Tibial nerve (tissue), 4 donors: ENCODE data around the gene DPP8. TPM values are rescaled to one million over a fixed set of nuclear protein-coding genes. Genes with fewer than 3 reads are reported as not detected.

Experiments
- DNase-seq, 2 donors: peaks; one replicate each; pipeline ENCODE4 v3.0.0-alpha.2; 2019; ENCODE audit warnings: low spot score in 2 of 2
- H3K27ac ChIP-seq, 4 donors: fragments of 200-600 bp; sonication (generic) in 3 of 4; one replicate each; pipeline ENCODE4 v1.5.1; 2017 to 2019; ENCODE audit warnings: mild to moderate bottlenecking in 1 of 4
- H3K27me3 ChIP-seq, 2 donors: fragments of 200-600 bp; sonication (generic) in 1 of 2; one replicate each; pipeline versions ENCODE4 v1.5.1 to v1.6.0; 2017 to 2019
- H3K36me3 ChIP-seq, 3 donors: fragments of 200-600 bp; sonication (generic); one replicate each; pipeline ENCODE4 v1.5.1; 2018 to 2019
- H3K4me1 ChIP-seq, 4 donors: fragments of 200-600 bp; sonication (generic) in 3 of 4; one replicate each; pipeline ENCODE4 v1.5.1; 2017 to 2019
- H3K4me3 ChIP-seq, 4 donors: fragments of 200-600 bp; sonication (generic) in 3 of 4; one replicate each; pipeline ENCODE4 v1.5.1; 2017 to 2019; ENCODE audit warnings: mild to moderate bottlenecking in 1 of 4, moderate library complexity in 1 of 4
- H3K9me3 ChIP-seq, 4 donors: fragments of 200-600 bp; sonication (generic) in 3 of 4; one replicate each; pipeline ENCODE4 v1.5.1; 2017 to 2019
- EP300 ChIP-seq, 2 donors: sonication (generic); formaldehyde crosslinking; IDR thresholded peaks; one replicate each; pipeline ENCODE4 v1.6.1; 2017; ENCODE audit warnings: antibody characterized with exemption in 2 of 2, mild to moderate bottlenecking in 1 of 2
- POLR2A ChIP-seq, 2 donors: fragments of 450-650 bp; IDR thresholded peaks; one replicate each; pipeline ENCODE4 v1.6.1; 2017; ENCODE audit warnings: antibody characterized with exemption in 2 of 2, mild to moderate bottlenecking in 2 of 2, moderate library complexity in 2 of 2
- WGBS, 2 donors: methylation state at CpG; one replicate each; pipeline ENCODE4 v1.1.5; 2018; 5-methylcytosine and 5-hydroxymethylcytosine counted together
- total RNA-seq, 4 donors: library from RNA; depleted of rRNA; stranded (reverse); fragments of >200 nt; gene quantifications; one replicate each; pipeline ENCODE4 v1.1.0, GENCODE V29; 2016
- TF ChIP-seq, protein P1 (sequence below), 5 experiments: fragments of 200-600 bp in 3 of 5; fragments of 450-650 bp in 2 of 5; sonication (generic) in 3 of 5; IDR thresholded peaks; one replicate each; pipeline ENCODE4 v1.5.1; 2016 to 2019; ENCODE audit warnings: antibody characterized with exemption in 5 of 5, mild to moderate bottlenecking in 3 of 5, moderate library complexity in 2 of 5

DPP8 gene
- total RNA-seq, 4 donors from 2014 or later = 31.2 to 49.4 (median 37.6) TPM

DNA sequence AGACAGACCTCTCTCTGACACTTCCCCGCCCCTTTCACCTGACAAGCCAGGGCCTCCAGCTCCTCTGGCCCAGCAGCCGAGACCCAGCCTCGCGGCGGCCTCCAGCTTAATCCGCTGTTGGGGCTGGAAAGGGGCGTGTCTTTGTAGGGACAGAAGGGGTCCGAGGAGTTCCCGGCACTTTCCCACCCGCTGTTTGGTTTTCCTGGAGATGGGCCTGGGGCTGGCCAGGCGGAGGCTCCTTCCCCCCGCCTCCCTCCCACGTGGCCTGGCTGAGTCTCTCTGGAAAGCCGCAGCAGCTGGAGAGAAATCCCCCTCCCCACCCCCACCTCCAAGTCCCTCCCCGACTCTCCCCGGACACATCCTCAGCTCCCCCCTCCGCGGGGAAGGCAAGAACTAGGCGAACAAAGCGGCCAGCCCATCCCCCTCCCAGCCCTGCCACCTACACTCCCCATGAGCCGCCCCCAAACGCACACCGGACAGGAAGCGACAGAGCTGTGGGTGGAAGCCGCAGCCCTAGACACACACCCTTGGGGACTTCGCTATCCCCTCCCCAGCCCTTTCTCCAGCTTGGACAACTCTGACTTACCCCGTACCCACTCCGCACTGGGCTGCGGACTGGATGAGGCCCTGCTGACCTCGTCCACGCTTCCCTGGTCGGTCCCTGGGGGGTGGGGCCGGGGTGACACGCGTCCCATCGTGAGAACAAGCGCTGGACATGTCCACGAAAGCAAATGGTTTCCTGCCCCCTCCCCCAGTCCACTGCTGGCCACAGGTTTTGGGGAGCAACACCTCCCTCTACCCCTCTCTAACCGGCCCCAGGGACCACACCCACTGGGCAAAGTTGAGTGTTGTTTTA is 95.9 kb downstream of the DPP8 start:
- no peaks in the 10 kb centered on the region for H3K9me3 ChIP-seq
- peaks cover 0 to 58% of the 10 kb centered on the region in 2 donors for H3K27me3 ChIP-seq
- H3K27ac ChIP-seq = no peak overlapping the region
- peaks cover 0 to 24% (median 13%) of the 10 kb centered on the region in 4 donors for H3K4me1 ChIP-seq
- no peaks in the 10 kb centered on the region for H3K36me3 ChIP-seq
- peak overlapping the region; percentile 21 to 59 (median 40) for H3K4me3 ChIP-seq
- TF ChIP-seq, protein P1, sequence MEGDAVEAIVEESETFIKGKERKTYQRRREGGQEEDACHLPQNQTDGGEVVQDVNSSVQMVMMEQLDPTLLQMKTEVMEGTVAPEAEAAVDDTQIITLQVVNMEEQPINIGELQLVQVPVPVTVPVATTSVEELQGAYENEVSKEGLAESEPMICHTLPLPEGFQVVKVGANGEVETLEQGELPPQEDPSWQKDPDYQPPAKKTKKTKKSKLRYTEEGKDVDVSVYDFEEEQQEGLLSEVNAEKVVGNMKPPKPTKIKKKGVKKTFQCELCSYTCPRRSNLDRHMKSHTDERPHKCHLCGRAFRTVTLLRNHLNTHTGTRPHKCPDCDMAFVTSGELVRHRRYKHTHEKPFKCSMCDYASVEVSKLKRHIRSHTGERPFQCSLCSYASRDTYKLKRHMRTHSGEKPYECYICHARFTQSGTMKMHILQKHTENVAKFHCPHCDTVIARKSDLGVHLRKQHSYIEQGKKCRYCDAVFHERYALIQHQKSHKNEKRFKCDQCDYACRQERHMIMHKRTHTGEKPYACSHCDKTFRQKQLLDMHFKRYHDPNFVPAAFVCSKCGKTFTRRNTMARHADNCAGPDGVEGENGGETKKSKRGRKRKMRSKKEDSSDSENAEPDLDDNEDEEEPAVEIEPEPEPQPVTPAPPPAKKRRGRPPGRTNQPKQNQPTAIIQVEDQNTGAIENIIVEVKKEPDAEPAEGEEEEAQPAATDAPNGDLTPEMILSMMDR (IDR thresholded peaks at IDR 0.05) = no peak
- no peak for TF ChIP-seq EP300 (IDR thresholded peaks at IDR 0.05)
- no peak for TF ChIP-seq POLR2A (IDR thresholded peaks at IDR 0.05)
- DNase-seq = no peak
- WGBS, 2 donors = 2 to 5% methylated on average over 25 to 39 of the region's 39 CpGs

DNA sequence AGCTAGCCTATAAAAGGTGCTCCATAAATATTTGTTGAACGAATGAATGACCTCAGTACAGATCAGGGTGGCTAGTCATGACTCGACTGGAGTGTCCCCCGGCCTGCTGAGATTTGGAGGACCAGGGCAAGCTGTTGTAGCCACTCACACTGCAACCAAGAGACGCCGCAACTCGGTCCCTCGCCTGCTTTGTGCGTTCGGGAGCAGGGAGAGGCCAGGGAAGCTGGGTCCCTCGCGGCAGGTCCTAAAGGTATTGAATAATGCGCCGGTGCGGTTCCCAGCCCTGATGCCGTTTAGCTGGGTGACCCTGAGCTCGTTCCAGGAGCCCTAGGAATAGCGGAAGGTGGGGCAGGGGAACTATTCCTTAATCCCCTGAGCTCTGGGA is 96.5 kb downstream of the DPP8 start:
- Histone ChIP-seq H3K4me3 (peak overlapping the region in 3 of 4 donors; percentile 21 to 59 (median 39)), H3K27ac (no peak overlapping the region), H3K36me3 (no peaks in the 10 kb centered on the region), H3K4me1 (peaks cover 0 to 24% (median 13%) of the 10 kb centered on the region in 4 donors), H3K27me3 (peaks cover 0 to 61% of the 10 kb centered on the region in 2 donors), H3K9me3 (no peaks in the 10 kb centered on the region)
- TF ChIP-seq POLR2A (IDR thresholded peaks at IDR 0.05) (no peak), EP300 (IDR thresholded peaks at IDR 0.05) (no peak)
- TF ChIP-seq, protein P1 (IDR thresholded peaks at IDR 0.05) = no peak
- 49 to 52% methylated on average over 17 of the region's 17 CpGs for WGBS, 2 donors
- no peak for DNase-seq

DNA sequence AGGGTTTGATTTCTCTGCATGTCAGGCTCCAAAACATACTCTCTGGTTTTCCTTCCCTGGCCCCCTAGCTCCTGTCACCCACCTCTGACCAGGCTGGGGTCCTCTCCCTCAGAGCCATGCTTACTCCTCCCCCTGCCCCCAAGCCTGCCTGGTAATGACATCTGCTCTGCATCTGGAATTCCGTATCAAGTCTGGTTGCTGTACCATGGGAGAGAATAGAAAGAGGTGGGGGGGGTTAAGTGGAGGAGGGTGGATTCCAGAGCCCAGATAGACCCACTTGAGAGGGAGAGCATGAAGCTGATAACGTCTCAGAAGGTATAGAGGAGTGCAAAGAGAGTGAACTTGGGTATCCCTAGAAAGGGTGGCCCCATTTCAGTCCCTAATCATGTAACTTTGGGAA is 98.9 kb downstream of the DPP8 start:
- Histone ChIP-seq H3K4me1 (peaks cover 0 to 24% (median 13%) of the 10 kb centered on the region in 4 donors), H3K4me3 (no peak overlapping the region), H3K9me3 (no peaks in the 10 kb centered on the region), H3K36me3 (no peaks in the 10 kb centered on the region), H3K27me3 (peaks cover 0 to 69% of the 10 kb centered on the region in 2 donors), H3K27ac (no peak overlapping the region)
- TF ChIP-seq, protein P1 (IDR thresholded peaks at IDR 0.05) = no peak
- TF ChIP-seq POLR2A (IDR thresholded peaks at IDR 0.05) = no peak
- no peak for TF ChIP-seq EP300 (IDR thresholded peaks at IDR 0.05)
- WGBS, 2 donors = 80 to 98% methylated on average over 2 of the region's 2 CpGs
- no peak for DNase-seq

DNA sequence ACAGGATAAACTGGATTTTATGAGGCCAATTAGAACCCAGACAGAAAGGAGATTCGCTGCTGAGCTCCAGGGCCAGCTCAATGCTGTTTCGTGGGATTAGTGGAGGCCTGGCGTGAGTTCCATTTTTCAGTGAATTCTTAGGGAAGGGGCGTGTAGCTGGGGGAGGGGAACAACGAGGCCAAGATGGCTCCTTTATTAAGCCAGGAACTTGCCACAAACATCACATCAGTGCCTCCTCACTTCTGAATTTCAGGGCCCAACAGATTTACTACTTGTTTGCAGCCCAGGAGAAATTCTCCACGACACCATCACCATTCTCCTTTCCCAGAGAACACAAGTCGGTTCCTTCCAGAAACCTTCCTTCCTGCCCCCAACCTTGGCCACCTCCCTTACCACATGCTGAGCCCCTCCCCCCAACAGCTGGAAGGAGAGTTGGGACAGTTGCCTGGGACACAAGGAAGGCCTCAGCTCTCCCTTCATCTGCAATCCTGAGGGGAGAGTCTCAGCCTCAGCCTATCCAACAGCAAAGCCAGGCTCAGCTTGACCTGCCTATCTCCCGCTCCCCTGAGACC is 100.6 kb downstream of the DPP8 start:
- Histone ChIP-seq H3K9me3 (no peaks in the 10 kb centered on the region), H3K27ac (no peak overlapping the region), H3K27me3 (peaks cover 0 to 59% of the 10 kb centered on the region in 2 donors), H3K4me1 (peaks cover 0 to 14% (median 8%) of the 10 kb centered on the region in 4 donors), H3K4me3 (no peak overlapping the region), H3K36me3 (no peaks in the 10 kb centered on the region)
- TF ChIP-seq POLR2A (IDR thresholded peaks at IDR 0.05) = no peak
- TF ChIP-seq EP300 (IDR thresholded peaks at IDR 0.05) = no peak
- TF ChIP-seq, protein P1 (IDR thresholded peaks at IDR 0.05) = no peak
- no peak for DNase-seq
- whole genome bisulfite sequencing, 2 donors = 57 to 60% methylated on average over 8 of the region's 8 CpGs
